Uterus (tissue), 4 donors: ENCODE measurements around the gene NOTCH2. TPM values are rescaled to one million over a fixed set of nuclear protein-coding genes. Genes with fewer than 3 reads are reported as not detected.

Experiments used
- DNase-seq, 2 donors: peaks; one replicate each; pipeline ENCODE4 v3.0.0-alpha.2; 2019 to 2020
- H3K27ac ChIP-seq, 2 donors: fragments of 200-600 bp; sonication (generic); 1 replicate in 1 of 2; 2 replicates in 1 of 2; pipeline ENCODE4 v1.5.1; 2016 to 2018
- H3K27me3 ChIP-seq, 2 donors: fragments of 200-600 bp; sonication (generic); one replicate each; pipeline ENCODE4 v1.5.1; 2018 to 2019; ENCODE audit warnings: control low read depth in 1 of 2
- H3K36me3 ChIP-seq, 2 donors: fragments of 200-600 bp; sonication (generic); one replicate each; pipeline ENCODE4 v1.5.1; 2019; ENCODE audit warnings: control low read depth in 1 of 2
- H3K4me1 ChIP-seq, 2 donors: fragments of 200-600 bp; sonication (generic); one replicate each; pipeline ENCODE4 v1.5.1; 2018 to 2019; ENCODE audit warnings: control low read depth in 1 of 2
- H3K4me3 ChIP-seq, 2 donors: fragments of 200-600 bp; sonication (generic); 1 replicate in 1 of 2; 2 replicates in 1 of 2; pipeline ENCODE4 v1.5.1; 2018 to 2019; ENCODE audit warnings: mild to moderate bottlenecking in 1 of 2
- H3K9me3 ChIP-seq, 2 donors: fragments of 200-600 bp; sonication (generic); one replicate each; pipeline ENCODE4 v1.5.1; 2019; ENCODE audit warnings: control low read depth in 1 of 2
- POLR2A ChIP-seq, 2 donors: fragments of 450-650 bp; IDR thresholded peaks; one replicate each; pipeline ENCODE4 v1.6.1; 2016; ENCODE audit warnings: antibody characterized with exemption in 2 of 2, mild to moderate bottlenecking in 1 of 2, moderate library complexity in 1 of 2
- intact Hi-C: fragments of 100-400 bp; cut with DNase I; formaldehyde crosslinking; loops from one replicate; pipeline ENCODE4 v1.15.1; 2023; ENCODE audit warnings: low total_unique reads
- total RNA-seq, 4 donors: library from RNA; depleted of rRNA in 3 of 4; stranded (reverse); fragments of >200 nt in 3 of 4; gene quantifications; one replicate each; pipeline versions ENCODE4 v1.1.0 to v1.2.4, GENCODE V29; 2014 to 2023
- TF ChIP-seq, protein P1 (sequence below), 4 experiments: fragments of 200-600 bp in 2 of 4; fragments of 450-650 bp in 2 of 4; sonication (generic) in 2 of 4; IDR thresholded peaks; one replicate each; pipeline ENCODE4 v1.5.1; 2016 to 2019; ENCODE audit warnings: antibody characterized with exemption in 4 of 4, mild to moderate bottlenecking in 2 of 4, moderate library complexity in 1 of 4
- donor health status: DM: yes; HTN: yes; CAD: no.

Gene NOTCH2
- total RNA-seq, 4 donors from 2014 or later, result 33.8 to 266 (median 87.7) TPM

GRCh38 chr1:119912963-119913362, 156.5 kb downstream of the NOTCH2 start:
- H3K27me3 ChIP-seq, result no peaks in the 10 kb centered on the region
- DNase-seq, result no peak
- no peaks in the 10 kb centered on the region for H3K36me3 ChIP-seq

GRCh38 chr1:119911775-119912174, 157.7 kb downstream of the NOTCH2 start:
- H3K4me3 ChIP-seq, result no peak overlapping the region
- no peak overlapping the region for H3K27ac ChIP-seq
- H3K4me1 ChIP-seq, result no peaks in the 10 kb centered on the region
- H3K36me3 ChIP-seq, result no peaks in the 10 kb centered on the region
- H3K27me3 ChIP-seq, result no peaks in the 10 kb centered on the region
- intact Hi-C loops, result no loop called here
- no peak for DNase-seq
- no peaks in the 10 kb centered on the region for H3K9me3 ChIP-seq
- TF ChIP-seq, protein P1, sequence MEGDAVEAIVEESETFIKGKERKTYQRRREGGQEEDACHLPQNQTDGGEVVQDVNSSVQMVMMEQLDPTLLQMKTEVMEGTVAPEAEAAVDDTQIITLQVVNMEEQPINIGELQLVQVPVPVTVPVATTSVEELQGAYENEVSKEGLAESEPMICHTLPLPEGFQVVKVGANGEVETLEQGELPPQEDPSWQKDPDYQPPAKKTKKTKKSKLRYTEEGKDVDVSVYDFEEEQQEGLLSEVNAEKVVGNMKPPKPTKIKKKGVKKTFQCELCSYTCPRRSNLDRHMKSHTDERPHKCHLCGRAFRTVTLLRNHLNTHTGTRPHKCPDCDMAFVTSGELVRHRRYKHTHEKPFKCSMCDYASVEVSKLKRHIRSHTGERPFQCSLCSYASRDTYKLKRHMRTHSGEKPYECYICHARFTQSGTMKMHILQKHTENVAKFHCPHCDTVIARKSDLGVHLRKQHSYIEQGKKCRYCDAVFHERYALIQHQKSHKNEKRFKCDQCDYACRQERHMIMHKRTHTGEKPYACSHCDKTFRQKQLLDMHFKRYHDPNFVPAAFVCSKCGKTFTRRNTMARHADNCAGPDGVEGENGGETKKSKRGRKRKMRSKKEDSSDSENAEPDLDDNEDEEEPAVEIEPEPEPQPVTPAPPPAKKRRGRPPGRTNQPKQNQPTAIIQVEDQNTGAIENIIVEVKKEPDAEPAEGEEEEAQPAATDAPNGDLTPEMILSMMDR (IDR thresholded peaks at IDR 0.05), result no peak
- no peak for TF ChIP-seq POLR2A (IDR thresholded peaks at IDR 0.05)

More at GRCh38 chr1:119912963-119913362, 156.5 kb downstream of the NOTCH2 start:
- intact Hi-C loops, result no loop called here
- Histone ChIP-seq H3K4me1 (no peaks in the 10 kb centered on the region), H3K4me3 (no peak overlapping the region), H3K9me3 (no peaks in the 10 kb centered on the region), H3K27ac (no peak overlapping the region)
- no peak for TF ChIP-seq POLR2A (IDR thresholded peaks at IDR 0.05)
- TF ChIP-seq, protein P1 (IDR thresholded peaks at IDR 0.05), result no peak

GRCh38 chr1:119910618-119911017, 158.8 kb downstream of the NOTCH2 start:
- H3K4me3 ChIP-seq, result no peak overlapping the region
- no peak overlapping the region for H3K27ac ChIP-seq
- H3K36me3 ChIP-seq, result no peaks in the 10 kb centered on the region
- TF ChIP-seq, protein P1 (IDR thresholded peaks at IDR 0.05), result no peak
- H3K9me3 ChIP-seq, result no peaks in the 10 kb centered on the region
- no peaks in the 10 kb centered on the region for H3K27me3 ChIP-seq
- H3K4me1 ChIP-seq, result no peaks in the 10 kb centered on the region
- intact Hi-C loops, result no loop called here
- DNase-seq, result no peak

GRCh38 chr1:119909890-119910596, 159.4 kb downstream of the NOTCH2 start:
- Histone ChIP-seq H3K27ac (no peak overlapping the region), H3K27me3 (no peaks in the 10 kb centered on the region), H3K4me3 (no peak overlapping the region), H3K36me3 (no peaks in the 10 kb centered on the region), H3K9me3 (no peaks in the 10 kb centered on the region), H3K4me1 (no peaks in the 10 kb centered on the region)
- intact Hi-C loops, result no loop called here
- DNase-seq, result no peak
- TF ChIP-seq, protein P1 (IDR thresholded peaks at IDR 0.05), result no peak
- TF ChIP-seq POLR2A (IDR thresholded peaks at IDR 0.05), result no peak

- Histone ChIP-seq H3K9me3 (no peaks in the 10 kb centered on the region), H3K4me1 (no peaks in the 10 kb centered on the region), H3K27ac (no peak overlapping the region), H3K36me3 (no peaks in the 10 kb centered on the region), H3K4me3 (no peak overlapping the region), H3K27me3 (no peaks in the 10 kb centered on the region)
- DNase-seq, result no peak
- intact Hi-C loops, result no loop called here
- no peak for TF ChIP-seq POLR2A (IDR thresholded peaks at IDR 0.05)
- TF ChIP-seq, protein P1 (IDR thresholded peaks at IDR 0.05), result no peak
Observed at GRCh38 chr1:119908661-119909060, 160.8 kb downstream of the NOTCH2 start.
